Tibial nerve (tissue), 4 donors: ENCODE measurements around the gene ZNF280D. TPM values are rescaled to one million over a fixed set of nuclear protein-coding genes. Genes with fewer than 3 reads are reported as not detected.

Experiments
- DNase-seq, 2 donors: peaks; one replicate each; pipeline ENCODE4 v3.0.0-alpha.2; 2019; ENCODE audit warnings: low spot score in 2 of 2
- H3K27ac ChIP-seq, 4 donors: fragments of 200-600 bp; sonication (generic) in 3 of 4; one replicate each; pipeline ENCODE4 v1.5.1; 2017 to 2019; ENCODE audit warnings: mild to moderate bottlenecking in 1 of 4
- H3K27me3 ChIP-seq, 2 donors: fragments of 200-600 bp; sonication (generic) in 1 of 2; one replicate each; pipeline versions ENCODE4 v1.5.1 to v1.6.0; 2017 to 2019
- H3K36me3 ChIP-seq, 3 donors: fragments of 200-600 bp; sonication (generic); one replicate each; pipeline ENCODE4 v1.5.1; 2018 to 2019
- H3K4me1 ChIP-seq, 4 donors: fragments of 200-600 bp; sonication (generic) in 3 of 4; one replicate each; pipeline ENCODE4 v1.5.1; 2017 to 2019
- H3K4me3 ChIP-seq, 4 donors: fragments of 200-600 bp; sonication (generic) in 3 of 4; one replicate each; pipeline ENCODE4 v1.5.1; 2017 to 2019; ENCODE audit warnings: mild to moderate bottlenecking in 1 of 4, moderate library complexity in 1 of 4
- H3K9me3 ChIP-seq, 4 donors: fragments of 200-600 bp; sonication (generic) in 3 of 4; one replicate each; pipeline ENCODE4 v1.5.1; 2017 to 2019
- EP300 ChIP-seq, 2 donors: sonication (generic); formaldehyde crosslinking; IDR thresholded peaks; one replicate each; pipeline ENCODE4 v1.6.1; 2017; ENCODE audit warnings: antibody characterized with exemption in 2 of 2, mild to moderate bottlenecking in 1 of 2
- POLR2A ChIP-seq, 2 donors: fragments of 450-650 bp; IDR thresholded peaks; one replicate each; pipeline ENCODE4 v1.6.1; 2017; ENCODE audit warnings: antibody characterized with exemption in 2 of 2, mild to moderate bottlenecking in 2 of 2, moderate library complexity in 2 of 2
- WGBS, 2 donors: methylation state at CpG; one replicate each; pipeline ENCODE4 v1.1.5; 2018; 5-methylcytosine and 5-hydroxymethylcytosine counted together
- total RNA-seq, 4 donors: library from RNA; depleted of rRNA; stranded (reverse); fragments of >200 nt; gene quantifications; one replicate each; pipeline ENCODE4 v1.1.0, GENCODE V29; 2016
- TF ChIP-seq, protein P1 (sequence below), 5 experiments: fragments of 200-600 bp in 3 of 5; fragments of 450-650 bp in 2 of 5; sonication (generic) in 3 of 5; IDR thresholded peaks; one replicate each; pipeline ENCODE4 v1.5.1; 2016 to 2019; ENCODE audit warnings: antibody characterized with exemption in 5 of 5, mild to moderate bottlenecking in 3 of 5, moderate library complexity in 2 of 5

Gene ZNF280D
- total RNA-seq, 4 donors from 2014 or later = 60.6 to 107 (median 75.2) TPM

DNA sequence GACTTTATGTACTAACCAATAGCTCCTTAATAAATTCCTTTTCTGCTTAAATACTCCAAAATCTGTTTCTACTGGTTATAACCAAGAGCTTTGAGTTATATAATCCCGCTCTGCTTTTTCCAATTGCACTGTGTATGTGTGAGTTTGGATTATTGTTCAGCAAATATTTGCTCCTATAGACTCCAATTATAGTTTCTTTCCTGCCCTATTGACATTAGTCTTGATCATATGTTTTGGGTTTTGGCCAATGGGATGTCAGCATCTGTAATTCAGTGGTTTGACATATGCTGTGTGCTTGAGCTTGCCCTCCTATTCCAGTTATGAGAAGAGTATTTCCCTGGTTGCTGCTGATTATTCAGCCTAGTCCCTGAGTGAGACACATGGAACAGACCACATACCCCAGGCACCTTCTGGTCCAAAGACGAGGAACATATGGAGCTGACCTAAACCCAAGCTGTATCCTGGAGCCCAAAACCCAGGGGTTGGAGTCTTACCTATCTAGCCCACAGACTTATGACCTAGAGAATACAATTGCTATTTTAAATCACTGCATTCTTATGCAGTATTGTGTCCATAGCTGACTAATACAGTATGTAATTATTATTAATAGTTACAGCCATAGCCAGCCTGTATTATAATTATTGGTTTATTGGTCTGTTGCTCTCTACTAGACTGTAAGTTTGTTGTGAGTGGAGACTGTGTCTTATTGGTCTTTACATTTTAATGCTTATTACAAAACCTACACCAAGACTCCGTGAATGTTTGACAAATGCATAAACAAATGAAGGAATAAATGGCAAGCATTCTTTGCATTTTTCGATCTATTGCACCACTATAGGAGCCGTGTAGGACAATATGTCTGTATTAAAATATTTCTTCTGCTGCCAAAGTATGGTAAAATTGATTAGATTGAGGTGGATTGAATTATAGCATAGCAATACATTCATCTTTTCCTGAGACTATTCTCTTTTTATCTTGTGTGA lies 11.7 kb upstream of the ZNF280D start:
- DNase-seq = no peak
- TF ChIP-seq, protein P1, sequence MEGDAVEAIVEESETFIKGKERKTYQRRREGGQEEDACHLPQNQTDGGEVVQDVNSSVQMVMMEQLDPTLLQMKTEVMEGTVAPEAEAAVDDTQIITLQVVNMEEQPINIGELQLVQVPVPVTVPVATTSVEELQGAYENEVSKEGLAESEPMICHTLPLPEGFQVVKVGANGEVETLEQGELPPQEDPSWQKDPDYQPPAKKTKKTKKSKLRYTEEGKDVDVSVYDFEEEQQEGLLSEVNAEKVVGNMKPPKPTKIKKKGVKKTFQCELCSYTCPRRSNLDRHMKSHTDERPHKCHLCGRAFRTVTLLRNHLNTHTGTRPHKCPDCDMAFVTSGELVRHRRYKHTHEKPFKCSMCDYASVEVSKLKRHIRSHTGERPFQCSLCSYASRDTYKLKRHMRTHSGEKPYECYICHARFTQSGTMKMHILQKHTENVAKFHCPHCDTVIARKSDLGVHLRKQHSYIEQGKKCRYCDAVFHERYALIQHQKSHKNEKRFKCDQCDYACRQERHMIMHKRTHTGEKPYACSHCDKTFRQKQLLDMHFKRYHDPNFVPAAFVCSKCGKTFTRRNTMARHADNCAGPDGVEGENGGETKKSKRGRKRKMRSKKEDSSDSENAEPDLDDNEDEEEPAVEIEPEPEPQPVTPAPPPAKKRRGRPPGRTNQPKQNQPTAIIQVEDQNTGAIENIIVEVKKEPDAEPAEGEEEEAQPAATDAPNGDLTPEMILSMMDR (IDR thresholded peaks at IDR 0.05) = no peak
- no peak for TF ChIP-seq POLR2A (IDR thresholded peaks at IDR 0.05)
- no peak for TF ChIP-seq EP300 (IDR thresholded peaks at IDR 0.05)
- Histone ChIP-seq H3K27ac (no peak overlapping the region), H3K4me1 (peaks cover 0 to 6% (median 0%) of the 10 kb centered on the region in 4 donors), H3K36me3 (no peaks in the 10 kb centered on the region), H3K9me3 (no peaks in the 10 kb centered on the region), H3K4me3 (no peak overlapping the region), H3K27me3 (no peaks in the 10 kb centered on the region)
- 76 to 83% methylated on average over 5 of the region's 5 CpGs for WGBS, 2 donors

- Histone ChIP-seq H3K27ac (no peak overlapping the region), H3K4me3 (no peak overlapping the region), H3K4me1 (peaks cover 0 to 4% (median 1%) of the 10 kb centered on the region in 4 donors), H3K27me3 (no peaks in the 10 kb centered on the region), H3K9me3 (no peaks in the 10 kb centered on the region), H3K36me3 (no peaks in the 10 kb centered on the region)
- TF ChIP-seq EP300 (IDR thresholded peaks at IDR 0.05) = peak in 1 of 2 donors; percentile 11
- TF ChIP-seq, protein P1 (IDR thresholded peaks at IDR 0.05) = no peak
- no peak for TF ChIP-seq POLR2A (IDR thresholded peaks at IDR 0.05)
- DNase-seq = no peak
- WGBS, 2 donors = 59 to 72% methylated on average over 2 of the region's 2 CpGs
These were observed 8.2 kb upstream of the ZNF280D start for GRCh38 chr15:56741541-56741940.

GRCh38 chr15:56739964-56740640 lies 6.8 kb upstream of the ZNF280D start:
- Histone ChIP-seq H3K36me3 (no peaks in the 10 kb centered on the region), H3K27me3 (no peaks in the 10 kb centered on the region), H3K4me3 (no peak overlapping the region), H3K27ac (no peak overlapping the region), H3K9me3 (no peaks in the 10 kb centered on the region), H3K4me1 (peaks cover 0 to 5% (median 1%) of the 10 kb centered on the region in 4 donors)
- no peak for DNase-seq
- TF ChIP-seq, protein P1 (IDR thresholded peaks at IDR 0.05) = no peak
- no peak for TF ChIP-seq POLR2A (IDR thresholded peaks at IDR 0.05)
- no peak for TF ChIP-seq EP300 (IDR thresholded peaks at IDR 0.05)

- no peak overlapping the region for H3K4me3 ChIP-seq
- no peak for DNase-seq
- 87 to 93% methylated on average over 4 of the region's 4 CpGs for WGBS, 2 donors
- no peaks in the 10 kb centered on the region for H3K9me3 ChIP-seq
- peaks cover 0 to 5% (median 1%) of the 10 kb centered on the region in 4 donors for H3K4me1 ChIP-seq
- TF ChIP-seq POLR2A (IDR thresholded peaks at IDR 0.05) (no peak), EP300 (IDR thresholded peaks at IDR 0.05) (no peak)
- TF ChIP-seq, protein P1 (IDR thresholded peaks at IDR 0.05) = no peak
- no peaks in the 10 kb centered on the region for H3K36me3 ChIP-seq
- H3K27ac ChIP-seq = no peak overlapping the region
- H3K27me3 ChIP-seq = no peaks in the 10 kb centered on the region
These were observed 6.2 kb upstream of the ZNF280D start for GRCh38 chr15:56739474-56739873.

DNA sequence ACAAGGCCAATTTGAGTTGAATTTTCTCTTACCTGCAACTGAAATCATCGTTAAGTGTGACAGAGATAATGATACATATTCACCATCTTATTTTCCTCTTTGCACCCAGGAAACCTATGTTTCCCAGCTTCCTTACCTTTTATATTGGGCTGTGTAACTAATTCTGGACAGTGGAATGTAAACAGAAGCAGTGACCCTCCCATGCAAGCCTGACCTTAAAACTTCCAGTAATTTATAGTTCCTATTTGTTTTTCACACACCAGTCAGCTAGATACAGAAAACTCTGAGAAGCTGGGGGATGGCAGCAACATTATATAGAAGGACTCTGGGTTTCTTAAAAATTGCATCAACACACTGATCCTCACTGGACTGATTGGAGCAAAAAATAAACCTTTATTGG lies 4.5 kb upstream of the ZNF280D start:
- H3K36me3 ChIP-seq = no peaks in the 10 kb centered on the region
- no peak overlapping the region for H3K4me3 ChIP-seq
- no peak for DNase-seq
- peaks cover 0 to 7% (median 2%) of the 10 kb centered on the region in 4 donors for H3K4me1 ChIP-seq
- WGBS, 2 donors = 79 to 96% methylated on average over 1 of the region's 1 CpG
- no peaks in the 10 kb centered on the region for H3K9me3 ChIP-seq
- H3K27me3 ChIP-seq = no peaks in the 10 kb centered on the region
- no peak overlapping the region for H3K27ac ChIP-seq
- TF ChIP-seq, protein P1 (IDR thresholded peaks at IDR 0.05) = no peak
- TF ChIP-seq EP300 (IDR thresholded peaks at IDR 0.05) (no peak), POLR2A (IDR thresholded peaks at IDR 0.05) (no peak)
